ENCODE measurements around the gene USP21.

USP21 gene

GRCh38 chr1:161138431-161138830, 20.9 kb upstream of the USP21 start:
- DNase-seq: no peak

DNA sequence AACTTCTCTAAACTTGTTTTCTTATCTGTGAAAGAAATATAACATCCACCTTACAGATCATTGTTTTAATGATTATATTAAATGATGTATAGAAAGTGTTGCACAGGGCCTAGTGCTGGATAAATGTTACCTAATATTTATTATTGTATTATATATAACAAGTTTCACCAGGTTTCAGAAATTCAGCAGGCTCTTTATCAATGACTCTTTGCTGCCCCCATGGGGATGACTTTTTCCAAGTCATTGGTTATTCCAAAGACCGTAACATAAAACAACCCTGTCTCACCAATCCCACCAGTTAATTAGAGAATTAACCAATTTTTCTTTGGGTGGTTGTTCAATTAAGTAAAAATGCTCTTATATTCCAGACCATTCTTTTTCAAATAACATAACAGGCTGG, 19.5 kb upstream of the USP21 start:
- no peak for DNase-seq

GRCh38 chr1:161140755-161141400, 18.4 kb upstream of the USP21 start:
- DNase-seq: no peak

DNA sequence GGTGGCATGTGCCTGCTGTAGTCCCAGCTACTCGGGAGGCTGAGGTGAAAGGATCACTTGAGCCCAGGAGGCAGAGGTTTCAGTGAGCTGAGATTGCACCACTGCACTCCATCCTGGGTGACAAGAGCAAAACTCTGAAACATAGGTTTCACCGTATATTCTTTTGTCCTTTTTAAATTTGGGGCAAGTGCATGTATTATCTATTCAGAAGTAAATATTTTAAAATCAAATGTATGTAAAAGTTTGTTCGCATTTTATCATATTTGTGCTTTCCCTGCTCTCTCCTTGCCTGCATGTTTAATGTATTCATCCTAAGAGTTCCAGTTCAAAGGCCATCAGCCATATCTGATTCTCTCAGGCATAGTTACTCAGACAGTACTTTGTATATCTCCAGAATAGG, 13.5 kb upstream of the USP21 start:
- DNase-seq: no peak

DNA sequence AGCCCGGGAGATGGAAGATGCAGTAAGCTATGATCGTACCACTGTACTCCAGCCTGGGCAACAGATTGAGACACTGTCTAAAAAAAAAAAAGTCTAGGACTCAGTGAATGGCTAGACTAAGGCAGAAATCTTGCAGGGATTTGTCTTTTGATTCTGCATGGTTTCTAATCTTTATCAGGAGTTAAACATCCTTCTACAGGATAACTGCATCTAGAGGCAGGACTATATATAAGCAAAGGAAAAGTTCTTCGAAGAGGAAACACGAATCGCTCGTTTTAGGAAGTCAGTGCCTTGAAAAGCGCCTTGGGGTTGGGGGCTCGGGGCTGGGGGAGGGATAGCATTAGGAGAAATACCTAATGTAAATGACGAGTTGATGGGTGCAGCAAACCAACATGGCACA, 6.1 kb upstream of the USP21 start:
- DNase-seq: no peak

GRCh38 chr1:161153682-161154337, 5.5 kb upstream of the USP21 start, which contains the start of gene UFC1:
UFC1 (plus strand) TSS chr1:161153978; CDS start chr1:161153998, 20 bp downstream.
- DNase-seq: peak; percentile 56

GRCh38 chr1:161157867-161158266, 1.4 kb upstream of the USP21 start:
- no peak for DNase-seq

DNA sequence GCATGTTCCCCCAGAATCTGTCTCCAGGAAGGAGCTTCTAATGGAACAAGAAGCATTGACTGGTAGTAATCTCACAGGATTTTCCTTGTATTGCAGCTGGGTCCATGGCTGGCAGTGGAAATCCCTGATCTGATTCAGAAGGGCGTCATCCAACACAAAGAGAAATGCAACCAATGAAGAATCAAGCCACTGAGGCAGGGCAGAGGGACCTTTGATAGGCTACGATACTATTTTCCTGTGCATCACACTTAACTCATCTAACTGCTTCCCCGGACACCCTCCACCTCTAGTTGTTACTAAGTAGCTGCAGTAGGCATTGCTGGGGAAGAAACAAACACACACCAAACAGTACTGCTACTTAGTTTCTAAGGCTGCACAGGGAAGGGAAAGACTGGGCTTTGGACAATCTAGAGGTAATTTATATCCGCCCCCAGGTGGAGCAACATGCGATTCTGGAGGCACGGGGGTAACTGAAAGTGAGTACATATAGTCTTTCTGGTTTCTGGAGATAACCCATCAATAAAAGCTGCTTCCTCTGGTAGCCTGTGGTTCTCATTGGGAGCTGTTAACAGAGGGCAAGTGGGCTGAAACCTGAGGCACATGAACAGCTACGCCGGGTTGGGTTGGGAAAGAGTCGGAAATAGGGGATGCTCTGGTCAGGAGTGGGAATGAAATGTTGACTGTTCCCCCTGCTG, 837 bp upstream of the USP21 start:
- no peak for DNase-seq

GRCh38 chr1:161159913-161160243, 578 bp downstream of the USP21 start:
- no peak for DNase-seq

DNA sequence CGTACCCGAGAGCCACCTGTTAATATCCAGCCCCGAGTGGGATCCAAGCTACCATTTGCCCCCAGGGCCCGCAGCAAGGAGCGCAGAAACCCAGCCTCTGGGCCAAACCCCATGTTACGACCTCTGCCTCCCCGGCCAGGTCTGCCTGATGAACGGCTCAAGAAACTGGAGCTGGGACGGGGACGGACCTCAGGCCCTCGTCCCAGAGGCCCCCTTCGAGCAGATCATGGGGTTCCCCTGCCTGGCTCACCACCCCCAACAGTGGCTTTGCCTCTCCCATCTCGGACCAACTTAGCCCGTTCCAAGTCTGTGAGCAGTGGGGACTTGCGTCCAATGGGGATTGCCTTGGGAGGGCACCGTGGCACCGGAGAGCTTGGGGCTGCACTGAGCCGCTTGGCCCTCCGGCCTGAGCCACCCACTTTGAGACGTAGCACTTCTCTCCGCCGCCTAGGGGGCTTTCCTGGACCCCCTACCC, 1.4 kb downstream of the USP21 start:
- DNase-seq: no peak

- no peak for DNase-seq
These were observed 2.4 kb downstream of the USP21 start for GRCh38 chr1:161161652-161162051.

- no peak for DNase-seq
These were observed 2.8 kb downstream of the USP21 start for GRCh38 chr1:161162052-161162451.

DNA sequence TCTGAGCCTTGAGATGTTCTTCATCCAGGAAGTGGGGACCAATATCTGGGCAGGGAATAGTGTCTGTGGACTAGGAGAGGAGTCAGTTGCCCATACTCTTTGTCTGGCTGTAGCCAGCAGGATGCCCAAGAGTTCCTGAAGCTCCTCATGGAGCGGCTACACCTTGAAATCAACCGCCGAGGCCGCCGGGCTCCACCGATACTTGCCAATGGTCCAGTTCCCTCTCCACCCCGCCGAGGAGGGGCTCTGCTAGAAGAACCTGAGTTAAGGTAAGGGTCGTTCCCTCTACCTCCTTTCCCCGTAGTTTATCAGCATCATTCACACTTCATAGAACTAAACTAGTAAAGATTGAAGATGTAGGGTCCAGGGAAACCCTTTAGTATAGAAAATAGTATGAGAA, 3.5 kb downstream of the USP21 start:
- DNase-seq: no peak

- no peak for DNase-seq
These were observed 4.5 kb downstream of the USP21 start for GRCh38 chr1:161163793-161164192.

DNA sequence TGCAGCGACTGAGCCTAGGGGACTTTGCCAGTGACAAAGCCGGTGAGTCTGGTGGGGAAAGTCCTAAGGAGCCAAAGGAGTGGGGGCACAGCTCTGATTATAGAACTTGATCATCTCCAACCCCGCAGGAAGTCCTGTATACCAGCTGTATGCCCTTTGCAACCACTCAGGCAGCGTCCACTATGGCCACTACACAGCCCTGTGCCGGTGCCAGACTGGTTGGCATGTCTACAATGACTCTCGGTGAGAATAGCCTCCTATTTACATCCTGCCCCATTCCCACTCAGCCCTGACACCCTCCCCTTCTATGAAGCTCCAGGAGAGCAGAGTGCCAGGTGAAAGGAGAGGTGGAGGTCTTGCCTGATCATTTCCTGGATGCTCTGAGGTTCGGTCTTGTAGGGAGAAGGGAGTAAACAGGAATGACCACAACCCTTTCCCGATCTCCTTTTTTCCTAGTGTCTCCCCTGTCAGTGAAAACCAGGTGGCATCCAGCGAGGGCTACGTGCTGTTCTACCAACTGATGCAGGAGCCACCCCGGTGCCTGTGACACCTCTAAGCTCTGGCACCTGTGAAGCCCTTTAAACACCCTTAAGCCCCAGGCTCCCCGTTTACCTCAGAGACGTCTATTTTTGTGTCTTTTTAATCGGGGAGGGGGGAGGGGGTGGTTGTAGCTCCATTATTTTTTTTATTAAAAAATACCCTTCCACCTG, 5.8 kb downstream of the USP21 start:
- DNase-seq: no peak

GRCh38 chr1:161165742-161166668, 6.7 kb downstream of the USP21 start, which contains the start of gene PPOX:
PPOX (plus strand) TSS chr1:161166426; CDS start chr1:161166848, 422 bp downstream.
- peak; percentile 97 for DNase-seq

DNA sequence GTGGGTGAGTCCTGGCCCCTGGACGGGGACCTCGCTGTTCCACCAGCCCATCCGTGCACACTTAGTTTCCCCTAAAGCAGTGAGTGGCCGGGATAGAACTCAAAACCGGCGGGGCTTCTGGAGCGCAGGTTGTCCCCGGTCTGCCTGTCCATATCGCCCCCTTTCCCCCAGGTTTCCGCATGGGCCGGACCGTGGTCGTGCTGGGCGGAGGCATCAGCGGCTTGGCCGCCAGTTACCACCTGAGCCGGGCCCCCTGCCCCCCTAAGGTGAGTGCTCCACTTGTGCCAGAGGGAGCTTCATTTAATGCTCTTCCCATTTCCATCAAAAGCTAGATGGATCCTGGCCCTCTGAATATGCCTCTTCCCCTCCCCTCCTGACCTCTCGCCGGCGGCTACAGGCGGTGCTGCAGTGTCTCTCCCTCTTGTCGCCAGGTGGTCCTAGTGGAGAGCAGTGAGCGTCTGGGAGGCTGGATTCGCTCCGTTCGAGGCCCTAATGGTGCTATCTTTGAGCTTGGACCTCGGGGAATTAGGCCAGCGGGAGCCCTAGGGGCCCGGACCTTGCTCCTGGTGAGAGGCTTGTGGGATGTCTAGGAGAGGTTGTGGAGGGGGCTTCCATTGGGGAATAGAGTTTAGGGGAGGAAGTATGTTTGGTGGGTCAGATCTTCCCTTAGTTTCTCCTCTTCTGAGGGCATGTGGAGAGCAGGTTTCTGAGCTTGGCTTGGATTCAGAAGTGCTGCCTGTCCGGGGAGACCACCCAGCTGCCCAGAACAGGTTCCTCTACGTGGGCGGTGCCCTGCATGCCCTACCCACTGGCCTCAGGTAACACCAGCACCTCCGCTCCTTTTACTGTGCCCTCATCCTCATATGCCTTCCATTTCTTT, 7.6 kb downstream of the USP21 start:
- DNase-seq: no peak

DNA sequence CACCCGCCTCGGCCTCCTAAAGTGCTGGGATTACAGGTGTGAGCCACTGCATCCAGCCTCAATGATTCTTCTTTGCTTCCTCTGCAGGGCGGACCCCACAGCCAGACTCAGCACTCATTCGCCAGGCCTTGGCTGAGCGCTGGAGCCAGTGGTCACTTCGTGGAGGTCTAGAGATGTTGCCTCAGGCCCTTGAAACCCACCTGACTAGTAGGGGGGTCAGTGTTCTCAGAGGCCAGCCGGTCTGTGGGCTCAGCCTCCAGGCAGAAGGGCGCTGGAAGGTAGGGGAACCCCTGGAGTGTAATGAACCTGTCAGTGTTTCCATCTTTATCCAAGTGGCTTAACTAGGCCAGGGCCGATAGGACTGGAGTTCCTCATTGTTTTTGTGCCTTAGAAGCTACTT, 9.6 kb downstream of the USP21 start:
- no peak for DNase-seq

DNA sequence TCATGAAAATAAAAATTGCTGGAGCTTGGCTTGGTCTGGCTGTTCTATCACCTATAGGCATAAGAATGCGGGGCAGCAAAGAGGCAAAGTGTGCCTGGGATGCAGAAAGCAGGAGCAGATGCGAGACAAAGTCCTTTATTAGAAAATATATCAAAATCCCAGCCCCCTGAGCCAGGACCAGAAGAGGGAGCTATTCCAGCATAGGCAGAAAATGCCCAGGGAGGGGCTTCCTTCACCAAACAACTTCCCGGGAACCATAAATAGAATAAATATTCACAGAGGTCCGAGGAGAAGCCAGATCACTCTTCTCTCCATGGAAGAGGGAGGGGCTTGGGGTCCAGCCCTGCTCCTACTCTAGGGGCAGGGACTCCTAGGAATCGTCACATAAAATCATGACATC, 11.9 kb downstream of the USP21 start:
- DNase-seq: no peak

GRCh38 chr1:161171696-161172095, 12.4 kb downstream of the USP21 start:
- DNase-seq: no peak

GRCh38 chr1:161172349-161172748, 13.0 kb downstream of the USP21 start:
- no peak for DNase-seq

All from NCI-H510A (cell line).